HG03571 (cell line): Measurements from ENCODE around the gene ITGA11.

Source experiments
- ATAC-seq: cut with Tn5 transposase; IDR thresholded peaks from one replicate; pipeline ENCODE4 v1.9.1; 2021; ENCODE audit not compliant: unreplicated experiment

Gene ITGA11, protein sequence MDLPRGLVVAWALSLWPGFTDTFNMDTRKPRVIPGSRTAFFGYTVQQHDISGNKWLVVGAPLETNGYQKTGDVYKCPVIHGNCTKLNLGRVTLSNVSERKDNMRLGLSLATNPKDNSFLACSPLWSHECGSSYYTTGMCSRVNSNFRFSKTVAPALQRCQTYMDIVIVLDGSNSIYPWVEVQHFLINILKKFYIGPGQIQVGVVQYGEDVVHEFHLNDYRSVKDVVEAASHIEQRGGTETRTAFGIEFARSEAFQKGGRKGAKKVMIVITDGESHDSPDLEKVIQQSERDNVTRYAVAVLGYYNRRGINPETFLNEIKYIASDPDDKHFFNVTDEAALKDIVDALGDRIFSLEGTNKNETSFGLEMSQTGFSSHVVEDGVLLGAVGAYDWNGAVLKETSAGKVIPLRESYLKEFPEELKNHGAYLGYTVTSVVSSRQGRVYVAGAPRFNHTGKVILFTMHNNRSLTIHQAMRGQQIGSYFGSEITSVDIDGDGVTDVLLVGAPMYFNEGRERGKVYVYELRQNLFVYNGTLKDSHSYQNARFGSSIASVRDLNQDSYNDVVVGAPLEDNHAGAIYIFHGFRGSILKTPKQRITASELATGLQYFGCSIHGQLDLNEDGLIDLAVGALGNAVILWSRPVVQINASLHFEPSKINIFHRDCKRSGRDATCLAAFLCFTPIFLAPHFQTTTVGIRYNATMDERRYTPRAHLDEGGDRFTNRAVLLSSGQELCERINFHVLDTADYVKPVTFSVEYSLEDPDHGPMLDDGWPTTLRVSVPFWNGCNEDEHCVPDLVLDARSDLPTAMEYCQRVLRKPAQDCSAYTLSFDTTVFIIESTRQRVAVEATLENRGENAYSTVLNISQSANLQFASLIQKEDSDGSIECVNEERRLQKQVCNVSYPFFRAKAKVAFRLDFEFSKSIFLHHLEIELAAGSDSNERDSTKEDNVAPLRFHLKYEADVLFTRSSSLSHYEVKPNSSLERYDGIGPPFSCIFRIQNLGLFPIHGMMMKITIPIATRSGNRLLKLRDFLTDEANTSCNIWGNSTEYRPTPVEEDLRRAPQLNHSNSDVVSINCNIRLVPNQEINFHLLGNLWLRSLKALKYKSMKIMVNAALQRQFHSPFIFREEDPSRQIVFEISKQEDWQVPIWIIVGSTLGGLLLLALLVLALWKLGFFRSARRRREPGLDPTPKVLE

DNA sequence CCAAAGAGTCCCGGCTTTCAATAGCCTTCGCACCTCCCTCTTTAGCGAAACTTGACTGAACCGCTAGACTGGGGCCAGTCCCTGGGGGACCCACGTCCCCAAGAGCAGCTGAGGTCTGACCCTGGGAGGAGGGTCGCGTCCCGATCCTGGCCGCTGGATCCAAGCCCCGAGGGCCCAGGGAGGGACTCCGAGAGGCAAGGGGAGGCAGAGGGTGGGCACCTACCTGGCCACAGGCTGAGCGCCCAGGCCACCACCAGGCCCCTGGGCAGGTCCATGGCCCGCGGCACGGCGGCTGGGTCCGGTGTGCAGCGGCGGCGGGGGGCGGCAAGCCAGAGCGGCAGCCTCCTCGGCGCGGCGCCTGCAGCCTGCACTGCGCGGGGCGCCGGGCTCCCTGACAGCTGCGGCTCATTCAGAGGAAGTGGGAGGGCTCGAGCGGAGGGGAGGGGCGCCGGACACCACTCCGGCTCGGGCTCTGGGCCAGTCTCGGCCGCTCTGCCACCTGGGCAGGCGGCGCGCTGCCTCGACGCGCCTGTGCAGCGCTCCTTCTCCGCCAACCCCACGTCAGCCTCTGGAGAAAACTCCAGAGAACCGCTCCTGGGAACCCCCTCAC, at the start of gene ITGA11:
Gene ITGA11, minus strand, starts transcription at position 372 of the 610 bp plus-strand sequence. Its CDS starts 97 bp downstream, at position 275.
- ATAC-seq: no peak

DNA sequence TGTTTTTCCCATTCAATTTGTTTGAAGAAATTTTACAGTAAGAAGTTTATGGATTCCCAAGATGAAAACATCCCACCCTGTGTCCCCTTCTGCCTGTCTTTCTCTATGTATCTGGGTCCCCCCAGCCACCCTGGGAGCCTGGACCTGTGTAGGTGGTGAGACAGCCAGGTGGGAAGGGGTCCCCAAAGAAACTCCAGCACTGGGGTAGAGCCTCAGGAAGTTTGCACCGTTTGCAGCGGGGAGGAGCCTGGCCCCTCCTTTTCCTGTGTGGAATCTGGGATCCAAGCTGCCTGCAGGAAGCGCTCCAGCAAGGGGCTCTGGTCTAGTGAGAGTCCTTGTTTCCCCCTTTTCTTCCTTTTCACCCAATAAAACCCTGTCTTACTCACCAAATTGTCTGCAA, 49.4 kb upstream of the ITGA11 start:
- ATAC-seq: no peak

DNA sequence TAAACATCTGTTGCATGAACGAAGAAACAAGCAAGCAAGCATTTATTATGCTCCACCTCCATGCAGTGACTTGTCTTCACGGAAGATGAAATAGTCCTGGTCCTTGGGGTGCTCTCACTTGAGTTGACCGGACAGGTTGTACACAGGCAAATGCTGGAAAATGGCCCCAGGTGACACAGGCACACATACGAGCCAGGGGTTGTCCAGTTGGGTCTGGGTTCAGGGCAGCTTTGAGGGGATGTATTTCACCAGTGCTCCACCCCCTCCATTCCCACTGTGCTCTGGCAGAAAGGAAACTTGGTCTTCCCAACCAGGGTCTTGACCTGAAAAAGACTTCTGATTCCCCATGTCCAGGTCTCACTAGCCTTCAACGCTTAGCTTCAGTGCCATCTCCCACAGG, 48.3 kb upstream of the ITGA11 start:
- ATAC-seq: no peak

DNA sequence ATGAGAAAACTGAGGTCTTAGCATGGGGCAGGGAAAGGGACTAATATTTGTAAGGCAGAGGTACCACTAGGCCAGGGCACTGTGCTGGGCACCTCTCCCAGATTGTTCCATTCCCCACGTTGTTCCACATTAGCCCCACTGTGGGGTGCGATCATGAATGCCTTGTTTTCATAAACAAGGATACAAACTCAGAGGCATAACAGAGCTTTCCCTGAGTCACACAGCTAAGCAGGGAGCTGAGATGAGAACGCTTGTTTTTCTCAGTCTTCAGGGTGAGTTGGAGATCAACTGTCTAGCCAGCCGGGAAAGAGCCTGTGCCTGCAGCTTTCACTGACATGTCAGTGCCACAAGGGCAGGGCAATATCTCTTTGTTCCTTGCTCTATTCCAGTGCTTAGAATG, 47.9 kb upstream of the ITGA11 start:
- no peak for ATAC-seq

DNA sequence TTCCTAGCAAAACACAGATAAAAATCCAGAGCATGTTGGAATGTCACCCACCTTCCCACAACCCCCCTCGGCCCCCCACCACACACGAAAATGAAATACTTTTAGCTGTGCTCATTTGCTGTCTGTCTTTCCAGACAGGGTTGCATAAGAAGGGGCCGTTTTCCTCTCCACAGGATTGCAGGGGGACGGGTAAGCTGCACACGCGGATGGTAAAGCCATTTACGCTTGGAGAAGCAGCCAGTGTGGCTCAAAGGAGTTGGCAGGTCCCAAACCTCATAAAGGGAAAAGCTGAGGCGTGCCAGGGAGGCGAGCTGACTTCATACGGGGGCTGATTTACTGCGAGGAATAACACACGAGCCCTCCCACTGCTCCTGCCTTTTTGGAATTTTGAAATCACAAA, 47.4 kb upstream of the ITGA11 start:
- ATAC-seq: no peak

DNA sequence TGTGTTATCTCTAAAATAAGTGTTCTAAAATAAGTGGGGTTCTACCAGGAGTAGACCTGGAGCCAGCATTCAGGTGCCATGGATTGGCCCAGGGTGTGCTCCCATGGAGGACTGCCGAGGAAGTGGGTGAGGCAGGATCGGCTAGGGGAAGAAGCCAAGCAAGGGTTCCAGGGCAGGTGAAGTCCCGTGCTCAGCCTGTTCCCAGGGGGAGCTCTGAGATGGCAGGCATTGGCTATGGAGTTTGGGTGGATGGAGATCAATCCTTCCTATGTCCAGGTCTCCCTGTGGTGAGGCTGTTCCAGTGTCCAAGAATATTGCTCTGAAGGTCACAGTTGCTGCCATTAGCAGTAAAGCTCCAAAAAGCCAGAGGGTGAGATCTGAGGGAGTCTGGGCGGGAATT, 46.9 kb upstream of the ITGA11 start:
- ATAC-seq: no peak

DNA sequence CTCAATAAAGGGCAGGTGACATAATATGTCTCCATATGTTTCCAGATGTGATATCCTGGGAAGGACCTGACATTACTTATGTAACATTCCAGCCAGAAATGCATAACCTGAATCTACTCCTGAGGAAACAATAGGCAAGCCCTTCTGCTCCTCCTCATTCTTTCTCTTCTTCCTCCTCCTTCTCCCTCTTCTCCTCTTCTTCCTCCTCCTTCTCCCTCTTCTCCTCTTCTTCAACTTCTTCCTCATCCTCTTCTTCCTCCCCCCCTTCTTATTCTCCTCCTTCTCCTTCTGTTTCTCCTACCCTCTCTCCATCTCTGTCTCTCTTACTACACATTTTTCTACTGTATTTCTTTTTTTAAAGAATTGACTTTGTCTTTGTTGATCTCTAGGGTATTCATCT, 43.5 kb upstream of the ITGA11 start:
- ATAC-seq: no peak

DNA sequence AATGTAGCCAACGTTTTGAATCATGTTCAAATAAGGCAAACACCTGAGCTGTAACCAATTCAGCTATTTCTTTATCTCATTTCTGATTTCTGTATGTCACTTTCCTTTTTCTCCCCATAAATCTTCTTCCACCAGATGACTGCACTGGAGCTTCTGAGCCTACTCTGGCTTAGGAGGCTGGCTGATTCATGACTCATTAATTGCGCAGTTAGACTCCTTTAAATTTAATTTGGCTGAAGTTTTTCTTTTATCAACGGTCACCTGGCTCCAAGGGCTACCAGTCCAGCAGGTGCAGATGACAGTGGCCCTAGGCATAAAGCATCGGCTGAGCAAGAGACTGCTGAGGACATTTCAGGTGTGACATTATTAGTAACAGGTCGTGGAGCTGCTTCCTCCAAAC, 39.6 kb upstream of the ITGA11 start:
- no peak for ATAC-seq

DNA sequence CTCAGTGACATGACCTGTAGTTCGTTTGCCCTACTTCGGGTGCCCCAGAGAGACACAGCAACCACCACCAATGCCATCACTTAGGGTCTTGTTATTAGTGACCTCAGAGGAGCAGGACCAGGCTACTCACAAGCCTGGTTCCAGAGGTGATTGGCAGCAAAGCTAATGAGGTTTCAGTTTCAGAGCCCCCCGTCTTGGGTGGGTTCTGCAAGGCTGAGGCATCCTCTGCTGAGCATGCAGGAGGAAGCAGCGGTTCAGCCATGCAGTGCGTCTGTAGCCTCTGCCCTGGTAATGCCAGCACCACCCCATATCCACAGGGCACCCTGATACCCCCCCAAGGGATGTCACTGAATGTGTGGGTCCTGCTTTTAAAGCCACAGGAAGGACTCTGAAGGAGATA, 39.0 kb upstream of the ITGA11 start:
- ATAC-seq: no peak

DNA sequence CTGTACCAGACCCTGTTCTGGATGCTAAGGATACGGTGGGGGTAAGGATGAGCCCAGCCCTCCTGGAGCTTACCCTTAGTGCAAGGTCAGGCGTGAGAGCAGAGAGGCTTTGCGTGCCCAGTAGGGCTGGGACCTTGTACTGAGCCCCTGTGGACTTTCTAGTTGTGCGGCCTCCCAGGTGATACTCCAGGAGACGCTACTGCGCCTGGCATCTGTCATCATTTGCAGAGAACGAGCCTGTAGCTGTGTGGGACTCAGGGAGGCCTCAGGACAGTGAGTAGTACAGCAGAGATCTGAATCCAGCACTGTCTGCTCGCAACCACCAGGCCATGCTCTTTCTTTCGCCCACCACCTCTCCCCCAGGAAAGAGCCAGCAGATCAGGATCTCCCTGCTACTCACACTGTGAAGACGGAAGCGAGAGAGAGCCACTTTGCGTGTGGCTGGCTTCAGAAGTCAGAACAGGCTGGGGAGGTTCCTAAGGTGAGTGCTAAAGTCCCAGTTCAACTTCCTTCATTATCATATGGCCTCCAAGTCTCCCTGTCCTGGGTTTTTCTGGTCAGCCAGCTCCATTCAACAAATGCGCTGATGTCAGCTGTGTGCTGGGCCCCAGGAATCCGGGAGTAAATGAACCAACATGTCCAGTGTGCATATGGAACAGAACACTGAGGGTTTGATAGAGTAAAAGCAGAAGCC, 38.2 kb upstream of the ITGA11 start:
- ATAC-seq: no peak

DNA sequence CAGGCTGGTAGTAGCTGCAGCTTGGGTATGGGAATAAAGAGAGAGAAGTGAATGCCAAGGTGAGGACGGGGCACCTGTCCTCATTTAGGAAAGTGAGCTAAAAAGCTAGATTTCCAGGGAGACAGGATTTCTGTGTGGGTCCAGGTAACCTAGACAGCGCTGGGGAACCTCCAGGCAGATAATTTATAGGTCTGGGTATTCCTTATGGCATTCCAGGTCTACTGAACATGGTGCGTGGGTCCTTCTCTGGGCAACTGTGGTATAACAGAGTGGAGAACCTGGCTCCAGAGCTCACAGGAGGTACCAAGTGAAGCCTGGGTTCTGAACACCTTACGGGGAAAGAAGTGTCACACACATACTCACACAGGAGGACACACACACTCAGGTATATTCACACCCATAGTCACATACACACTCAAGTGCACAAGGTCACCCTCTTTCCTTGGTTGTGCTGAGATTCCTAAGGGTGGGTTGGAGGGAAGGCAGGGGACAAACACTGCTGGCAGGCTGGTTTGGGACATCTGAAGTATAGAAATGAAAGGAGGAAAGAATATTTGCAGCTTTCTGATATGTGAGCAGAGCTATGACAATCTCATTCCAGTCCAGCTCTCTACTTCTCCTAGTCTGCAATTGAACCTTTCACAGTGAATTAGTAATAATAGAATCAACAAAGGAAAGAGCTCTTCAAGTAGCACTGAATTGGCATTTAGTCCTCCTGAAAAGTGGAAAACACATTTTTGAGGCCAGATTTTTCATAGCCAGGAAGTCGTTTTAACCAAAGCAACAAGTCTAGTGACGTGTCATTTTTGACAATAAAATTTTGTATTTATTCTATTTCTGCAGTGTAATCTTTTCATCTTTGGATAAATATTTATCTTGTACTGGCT, 37.4 kb upstream of the ITGA11 start:
- no peak for ATAC-seq

DNA sequence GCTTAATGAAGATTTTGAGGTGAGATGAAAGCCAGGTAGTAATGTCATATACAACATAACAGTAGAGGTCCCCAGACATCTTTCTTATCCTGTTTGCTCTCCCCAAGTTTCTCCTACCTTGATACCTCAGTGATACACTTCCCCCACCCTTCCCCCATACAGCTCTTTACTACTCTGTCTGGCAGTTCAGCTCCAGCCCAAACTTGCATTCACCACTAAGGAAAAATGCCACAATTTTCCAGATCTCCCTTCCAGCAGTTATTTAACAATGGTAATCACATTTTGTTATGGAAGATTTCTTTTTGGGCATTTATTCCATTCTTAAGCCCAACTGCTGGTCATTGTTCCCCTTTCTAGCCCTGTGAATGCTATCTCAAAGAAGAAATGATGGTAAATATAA, 34.9 kb upstream of the ITGA11 start:
- ATAC-seq: no peak

DNA sequence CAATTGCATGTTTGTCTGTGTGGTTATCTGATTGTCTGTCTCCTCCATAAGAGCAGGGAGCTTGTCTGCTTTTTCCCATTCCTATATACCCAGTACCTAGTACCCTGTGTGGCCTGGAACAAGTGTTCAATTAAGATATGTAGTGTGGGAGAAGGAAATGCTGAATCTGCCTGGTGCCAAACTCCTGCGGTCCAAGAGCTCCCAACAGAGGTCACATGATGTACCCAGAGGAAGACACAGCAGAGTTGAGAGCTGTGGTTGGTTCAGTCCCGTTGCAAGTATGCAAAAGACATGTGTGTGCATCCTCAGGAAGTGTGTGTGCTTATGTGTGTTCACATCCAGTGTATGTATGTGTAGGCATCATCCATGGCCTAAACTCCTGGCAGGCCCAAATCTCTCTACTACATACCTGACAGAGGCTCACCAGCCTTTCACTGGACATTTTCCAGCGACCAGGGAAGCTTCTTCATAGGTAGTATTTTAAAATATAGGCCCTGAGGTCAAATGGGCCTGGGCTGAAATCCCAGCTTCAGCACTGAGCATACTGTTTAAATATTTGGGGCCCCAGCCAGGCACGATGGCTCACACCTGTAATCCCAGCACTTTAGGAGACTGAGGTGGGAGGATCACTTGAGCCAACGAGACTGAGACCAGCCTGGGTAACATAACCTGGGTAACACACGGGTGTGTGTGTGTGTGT, 34.0 kb upstream of the ITGA11 start:
- no peak for ATAC-seq

DNA sequence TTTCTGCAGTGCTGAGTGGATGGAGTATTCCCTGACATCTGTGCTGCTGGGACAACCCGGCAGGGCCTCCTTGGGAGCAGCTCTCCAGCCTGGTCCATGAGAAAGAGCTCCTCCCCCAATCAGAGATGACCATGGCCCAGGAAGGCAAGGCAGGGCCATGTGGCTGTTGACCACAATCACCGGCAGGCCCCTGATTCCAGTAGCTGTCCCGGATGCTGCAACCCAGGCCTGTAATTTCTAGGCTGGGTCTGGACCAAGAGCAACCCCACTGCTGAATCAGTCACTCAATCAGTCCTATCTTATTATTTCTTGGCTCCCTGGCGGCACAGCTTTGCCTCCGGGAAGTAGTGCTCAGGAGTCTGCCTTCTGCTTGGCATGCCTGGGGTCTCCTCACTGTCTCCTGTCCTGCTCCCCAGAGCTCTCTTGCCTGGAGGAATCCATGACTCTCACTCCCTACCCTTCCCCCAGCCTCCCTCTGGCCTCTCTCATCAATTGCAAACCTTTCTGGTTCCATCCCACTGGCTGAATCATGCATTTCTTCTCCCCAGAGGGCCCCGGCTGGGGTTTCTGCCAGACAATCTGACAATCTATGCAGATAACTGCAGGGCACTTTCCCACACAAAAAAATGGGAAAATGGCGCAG, 32.6 kb upstream of the ITGA11 start:
- no peak for ATAC-seq

DNA sequence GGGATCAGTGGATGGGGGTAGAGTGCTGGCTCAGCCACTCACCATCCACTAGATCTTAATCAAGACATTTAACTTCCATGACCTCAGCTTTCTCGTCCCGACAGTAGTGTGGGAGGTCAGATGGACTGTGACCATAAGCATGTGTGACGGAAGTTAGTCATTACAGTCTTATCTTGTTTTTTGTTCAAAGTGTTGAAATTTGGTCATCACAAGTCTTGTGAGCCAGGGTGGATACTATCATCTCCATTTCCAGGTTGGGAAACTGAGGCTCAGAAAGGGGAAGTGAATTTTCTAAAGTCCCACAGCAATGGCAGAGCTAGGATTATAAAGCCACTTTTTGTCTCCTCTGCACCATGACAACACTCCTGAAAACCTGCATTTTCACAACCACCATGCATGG, 32.0 kb upstream of the ITGA11 start:
- no peak for ATAC-seq

DNA sequence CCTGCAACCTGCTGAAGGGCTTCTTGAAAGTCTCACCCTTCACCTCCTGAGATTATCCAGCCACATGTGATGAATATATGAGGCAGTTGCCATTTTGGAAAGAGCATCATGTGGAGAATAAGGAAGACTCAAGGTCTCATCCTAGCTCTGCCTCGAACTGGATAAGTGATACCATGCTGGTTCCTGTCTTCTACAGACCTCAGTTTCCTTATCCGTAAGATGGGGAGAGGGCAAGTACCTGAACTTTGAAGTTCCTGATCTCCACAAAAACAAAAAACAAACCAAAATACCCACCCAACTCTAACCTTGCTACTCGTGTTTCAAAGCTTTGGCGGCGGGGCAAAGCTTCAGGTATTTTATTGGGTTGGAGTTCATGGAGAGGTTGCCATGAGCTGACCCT, 31.5 kb upstream of the ITGA11 start:
- no peak for ATAC-seq

DNA sequence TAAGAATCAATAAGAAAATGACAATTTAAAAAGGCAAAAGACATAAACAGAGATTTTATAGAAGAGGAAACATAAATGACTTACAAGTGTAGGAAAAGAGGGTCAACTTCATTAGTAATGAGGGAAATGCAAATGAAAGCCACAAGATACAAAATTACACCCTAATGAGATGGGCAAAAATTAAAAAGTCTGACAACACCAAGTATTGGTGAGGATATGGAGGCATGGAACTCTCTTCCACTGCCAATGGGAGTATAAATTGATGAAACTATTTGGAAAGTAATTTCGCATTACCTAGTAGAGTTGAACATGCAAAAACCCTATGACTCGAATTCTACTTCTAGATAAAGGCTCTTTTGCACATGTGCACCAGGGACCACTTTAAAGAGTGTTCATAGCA, 28.2 kb upstream of the ITGA11 start:
- no peak for ATAC-seq

DNA sequence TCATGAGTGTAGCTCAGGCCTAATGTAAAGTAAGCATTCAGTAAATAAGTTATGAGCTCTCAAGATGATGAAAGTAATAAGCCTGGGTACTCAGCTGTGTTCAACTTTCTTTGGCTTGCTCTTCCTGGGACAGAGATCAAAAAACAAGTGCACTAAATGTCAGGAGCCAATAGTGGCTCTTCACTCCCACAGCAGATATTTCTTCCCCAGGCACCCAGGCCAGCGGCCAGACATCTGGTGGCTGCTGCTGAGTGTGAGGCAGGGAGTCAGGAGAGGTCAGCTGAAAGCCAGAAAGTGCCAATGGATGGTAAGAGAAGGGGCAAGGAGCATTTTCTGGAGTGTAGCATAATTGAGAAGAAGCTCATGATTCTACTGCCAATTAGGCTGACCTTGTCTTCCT, 18.2 kb upstream of the ITGA11 start:
- ATAC-seq: no peak

DNA sequence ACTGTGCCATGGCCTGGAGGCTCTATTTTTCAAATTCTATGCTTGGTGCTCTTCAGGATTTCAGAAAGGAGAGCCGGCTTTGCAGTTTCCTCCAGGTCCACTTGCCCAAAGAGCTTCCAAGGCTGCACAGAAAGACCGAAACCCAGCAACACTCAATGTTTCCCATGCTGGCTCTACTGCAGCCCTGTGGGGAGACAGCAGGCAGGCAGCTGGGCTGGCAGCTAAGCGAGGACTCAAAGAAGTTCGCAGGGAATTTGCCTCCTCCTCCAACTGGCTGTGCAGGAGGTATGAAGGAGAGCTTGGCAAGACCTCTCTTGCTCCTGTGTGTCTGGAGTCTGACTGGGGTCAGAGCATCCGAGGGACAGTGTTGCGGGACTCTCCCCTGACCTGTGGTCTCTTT, 17.4 kb upstream of the ITGA11 start:
- ATAC-seq: no peak
